Neural cell (in vitro differentiated cells): ENCODE data around the gene PLEKHA7. TPM values are rescaled to one million over a fixed set of nuclear protein-coding genes. Genes with fewer than 3 reads are reported as not detected.
A peak's percentile ranks its signal among the peaks of the same experiment; 100 is the strongest.

Experiments used
- H2AFZ ChIP-seq: fragments of 200-600, 300-800 bp; sonication (generic), shearing (Covaris generic); 2 replicates; pipeline ENCODE4 v1.6.0; 2014; ENCODE audit warnings: low read depth, mild to moderate bottlenecking, antibody characterized with exemption, low read length, moderate library complexity
- H3F3A ChIP-seq: fragments of 200-600 bp; shearing (Covaris generic); 2 replicates; pipeline ENCODE4 v1.6.1; 2016; ENCODE audit warnings: mild to moderate bottlenecking, moderate library complexity, mixed read lengths, antibody characterized with exemption, low read length; ENCODE audit not compliant: insufficient read depth, poor library complexity, severe bottlenecking
- H3K27ac ChIP-seq: fragments of 200-600, 300-800 bp; sonication (generic), shearing (Covaris generic); 2 replicates; pipeline ENCODE4 v1.5.1; 2014; ENCODE audit warnings: mild to moderate bottlenecking, low read length, moderate library complexity
- H3K27me3 ChIP-seq: fragments of 300-800, 200-600 bp; sonication (generic), shearing (Covaris generic); 2 replicates; pipeline ENCODE4 v1.6.0; 2014; ENCODE audit warnings: mild to moderate bottlenecking, low read depth, low read length, moderate library complexity; ENCODE audit not compliant: insufficient read depth
- H3K36me3 ChIP-seq: fragments of 300-800, 200-600 bp; sonication (generic), shearing (Covaris generic); 2 replicates; pipeline ENCODE4 v1.5.1; 2014; ENCODE audit warnings: mild to moderate bottlenecking, antibody characterized with exemption, low read length, moderate library complexity; ENCODE audit not compliant: insufficient read depth
- H3K4me2 ChIP-seq: fragments of 300-800, 200-600 bp; sonication (generic), shearing (Covaris generic); 2 replicates; pipeline ENCODE4 v1.6.0; 2014; ENCODE audit warnings: mild to moderate bottlenecking, low read length
- H3K4me3 ChIP-seq: fragments of 300-800, 200-600 bp; sonication (generic), shearing (Covaris generic); 2 replicates; pipeline ENCODE4 v1.5.1; 2014; ENCODE audit warnings: mild to moderate bottlenecking, low read length, moderate library complexity
- H3K79me2 ChIP-seq: fragments of 200-600 bp; shearing (Covaris generic); replicated peaks from 2 replicates; pipeline ENCODE4 v1.6.0; 2014; ENCODE audit warnings: mild to moderate bottlenecking, low read length, moderate library complexity; ENCODE audit not compliant: insufficient read depth
- H3K9ac ChIP-seq: fragments of 300-800, 200-600 bp; sonication (generic), shearing (Covaris generic); 2 replicates; pipeline ENCODE4 v1.6.1; 2016; ENCODE audit warnings: mild to moderate bottlenecking, low read length, mixed read lengths
- H3K9me2 ChIP-seq: fragments of 200-600 bp; shearing (Covaris generic); 2 replicates; pipeline ENCODE4 v1.6.1; 2016; ENCODE audit warnings: mild to moderate bottlenecking, low read length, mixed read lengths; ENCODE audit not compliant: insufficient read depth
- H3K9me3 ChIP-seq: fragments of 200-600, 300-800 bp; sonication (generic), shearing (Covaris generic); 2 replicates; pipeline ENCODE4 v1.6.1; 2016; ENCODE audit warnings: mild to moderate bottlenecking, mixed run types, low read length, moderate library complexity, mixed read lengths
- H4K20me1 ChIP-seq: fragments of 200-600 bp; shearing (Covaris generic); 2 replicates; pipeline ENCODE4 v1.6.1; 2016; ENCODE audit warnings: mild to moderate bottlenecking, mixed run types; ENCODE audit not compliant: insufficient read depth
- EP300 ChIP-seq: fragments of 450-650 bp; conservative IDR thresholded peaks from 2 replicates; pipeline ENCODE4 v1.6.1; 2014; ENCODE audit warnings: antibody characterized with exemption, mild to moderate bottlenecking, moderate library complexity; ENCODE audit not compliant: poor library complexity, severe bottlenecking
- EZH2 ChIP-seq: fragments of 200-600, 300-800 bp; shearing (Covaris generic), sonication (generic); IDR thresholded peaks from 2 replicates; pipeline ENCODE4 v1.6.1; 2014; ENCODE audit warnings: antibody characterized with exemption, low read length, borderline replicate concordance, mild to moderate bottlenecking; ENCODE audit not compliant: insufficient read depth, poor library complexity, severe bottlenecking
- MXI1 ChIP-seq: fragments of 450-650 bp; conservative IDR thresholded peaks from 2 replicates; pipeline ENCODE4 v1.6.1; 2014; ENCODE audit warnings: antibody characterized with exemption, mild to moderate bottlenecking; ENCODE audit not compliant: poor library complexity, severe bottlenecking
- POLR2AphosphoS5 ChIP-seq: IDR thresholded peaks from 2 replicates; pipeline ENCODE4 v1.6.1; 2012
- RAD21 ChIP-seq: fragments of 450-650 bp; conservative IDR thresholded peaks from 2 replicates; pipeline ENCODE4 v1.6.1; 2014; ENCODE audit warnings: antibody characterized with exemption, mild to moderate bottlenecking, moderate library complexity
- SMC3 ChIP-seq: fragments of 450-650 bp; conservative IDR thresholded peaks from 2 replicates; pipeline ENCODE4 v1.6.1; 2014; ENCODE audit warnings: antibody characterized with exemption, mild to moderate bottlenecking, moderate library complexity; ENCODE audit not compliant: poor library complexity
- TAF1 ChIP-seq: IDR thresholded peaks from 2 replicates; pipeline ENCODE4 v1.6.1; 2012; ENCODE audit warnings: low read depth
- polyA plus RNA-seq: library from polyadenylated mRNA; depleted of rRNA; stranded (reverse); fragments of >200 nt; gene quantifications from 2 replicates; pipeline ENCODE4 v1.2.3, GENCODE V29; 2014
- TF ChIP-seq, protein P1 (sequence below): IDR thresholded peaks from 2 replicates; pipeline ENCODE4 v1.6.1; 2012; ENCODE audit warnings: borderline replicate concordance
- TF ChIP-seq, protein P2 (sequence below): fragments of 450-650 bp; IDR thresholded peaks from 2 replicates; pipeline ENCODE4 v1.5.1; 2014; ENCODE audit warnings: antibody characterized with exemption, mild to moderate bottlenecking, moderate library complexity; ENCODE audit not compliant: poor library complexity, severe bottlenecking

PLEKHA7 gene
- polyA plus RNA-seq, 1 donor from 2014 or later = 45.7 TPM

DNA sequence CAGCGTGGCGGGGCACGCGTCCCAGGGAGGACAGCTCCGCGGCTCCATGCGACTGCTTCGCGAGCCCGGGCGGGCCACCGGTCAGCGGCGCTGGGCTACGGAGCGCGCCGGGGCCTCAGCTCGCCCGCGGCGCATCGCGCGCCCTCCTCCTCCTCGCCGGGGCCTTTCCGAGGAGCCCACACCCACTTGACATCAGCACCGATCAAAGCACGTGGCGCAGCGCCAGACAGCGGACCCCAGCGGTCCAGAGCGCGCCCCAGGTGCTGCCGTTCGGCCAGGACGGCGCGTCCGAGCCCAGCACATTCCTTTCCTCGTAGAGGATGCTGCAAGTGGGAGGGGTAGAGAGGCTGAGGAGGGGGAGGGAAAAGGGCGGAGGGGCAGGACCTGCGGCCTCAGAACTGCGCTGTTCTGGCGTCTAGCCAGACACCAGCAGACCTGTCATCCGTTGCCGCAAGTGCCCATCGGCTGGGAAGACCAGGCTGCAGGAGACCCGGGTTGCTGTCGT, 88.6 kb downstream of the PLEKHA7 start:
- H3K36me3 ChIP-seq = no peaks in the 10 kb centered on the region
- H3K79me2 ChIP-seq = peaks cover 19% of the 10 kb centered on the region
- H3F3A ChIP-seq = no peaks in the 10 kb centered on the region
- no peaks in the 10 kb centered on the region for H4K20me1 ChIP-seq
- H3K9me3 ChIP-seq = no peaks in the 10 kb centered on the region
- H2AFZ ChIP-seq = peak overlapping the region; percentile 42
- H3K27me3 ChIP-seq = peaks cover 19% of the 10 kb centered on the region
- H3K4me2 ChIP-seq = peak overlapping the region; percentile 60
- H3K27ac ChIP-seq = peak overlapping the region; percentile 51
- peak overlapping the region; percentile 77 for H3K4me3 ChIP-seq
- TF ChIP-seq MXI1 = peak; percentile 93
- TF ChIP-seq EP300 = no peak
- TF ChIP-seq SMC3 = peak; percentile 36
- no peak for TF ChIP-seq EZH2
- TF ChIP-seq RAD21 = peak; percentile 19
- TF ChIP-seq, protein P1, sequence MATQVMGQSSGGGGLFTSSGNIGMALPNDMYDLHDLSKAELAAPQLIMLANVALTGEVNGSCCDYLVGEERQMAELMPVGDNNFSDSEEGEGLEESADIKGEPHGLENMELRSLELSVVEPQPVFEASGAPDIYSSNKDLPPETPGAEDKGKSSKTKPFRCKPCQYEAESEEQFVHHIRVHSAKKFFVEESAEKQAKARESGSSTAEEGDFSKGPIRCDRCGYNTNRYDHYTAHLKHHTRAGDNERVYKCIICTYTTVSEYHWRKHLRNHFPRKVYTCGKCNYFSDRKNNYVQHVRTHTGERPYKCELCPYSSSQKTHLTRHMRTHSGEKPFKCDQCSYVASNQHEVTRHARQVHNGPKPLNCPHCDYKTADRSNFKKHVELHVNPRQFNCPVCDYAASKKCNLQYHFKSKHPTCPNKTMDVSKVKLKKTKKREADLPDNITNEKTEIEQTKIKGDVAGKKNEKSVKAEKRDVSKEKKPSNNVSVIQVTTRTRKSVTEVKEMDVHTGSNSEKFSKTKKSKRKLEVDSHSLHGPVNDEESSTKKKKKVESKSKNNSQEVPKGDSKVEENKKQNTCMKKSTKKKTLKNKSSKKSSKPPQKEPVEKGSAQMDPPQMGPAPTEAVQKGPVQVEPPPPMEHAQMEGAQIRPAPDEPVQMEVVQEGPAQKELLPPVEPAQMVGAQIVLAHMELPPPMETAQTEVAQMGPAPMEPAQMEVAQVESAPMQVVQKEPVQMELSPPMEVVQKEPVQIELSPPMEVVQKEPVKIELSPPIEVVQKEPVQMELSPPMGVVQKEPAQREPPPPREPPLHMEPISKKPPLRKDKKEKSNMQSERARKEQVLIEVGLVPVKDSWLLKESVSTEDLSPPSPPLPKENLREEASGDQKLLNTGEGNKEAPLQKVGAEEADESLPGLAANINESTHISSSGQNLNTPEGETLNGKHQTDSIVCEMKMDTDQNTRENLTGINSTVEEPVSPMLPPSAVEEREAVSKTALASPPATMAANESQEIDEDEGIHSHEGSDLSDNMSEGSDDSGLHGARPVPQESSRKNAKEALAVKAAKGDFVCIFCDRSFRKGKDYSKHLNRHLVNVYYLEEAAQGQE = no peak
- peak; percentile 49 for TF ChIP-seq POLR2AphosphoS5
- TF ChIP-seq, protein P2, sequence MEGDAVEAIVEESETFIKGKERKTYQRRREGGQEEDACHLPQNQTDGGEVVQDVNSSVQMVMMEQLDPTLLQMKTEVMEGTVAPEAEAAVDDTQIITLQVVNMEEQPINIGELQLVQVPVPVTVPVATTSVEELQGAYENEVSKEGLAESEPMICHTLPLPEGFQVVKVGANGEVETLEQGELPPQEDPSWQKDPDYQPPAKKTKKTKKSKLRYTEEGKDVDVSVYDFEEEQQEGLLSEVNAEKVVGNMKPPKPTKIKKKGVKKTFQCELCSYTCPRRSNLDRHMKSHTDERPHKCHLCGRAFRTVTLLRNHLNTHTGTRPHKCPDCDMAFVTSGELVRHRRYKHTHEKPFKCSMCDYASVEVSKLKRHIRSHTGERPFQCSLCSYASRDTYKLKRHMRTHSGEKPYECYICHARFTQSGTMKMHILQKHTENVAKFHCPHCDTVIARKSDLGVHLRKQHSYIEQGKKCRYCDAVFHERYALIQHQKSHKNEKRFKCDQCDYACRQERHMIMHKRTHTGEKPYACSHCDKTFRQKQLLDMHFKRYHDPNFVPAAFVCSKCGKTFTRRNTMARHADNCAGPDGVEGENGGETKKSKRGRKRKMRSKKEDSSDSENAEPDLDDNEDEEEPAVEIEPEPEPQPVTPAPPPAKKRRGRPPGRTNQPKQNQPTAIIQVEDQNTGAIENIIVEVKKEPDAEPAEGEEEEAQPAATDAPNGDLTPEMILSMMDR = peak; percentile 27
- no peak for TF ChIP-seq TAF1
- H3K9me2 ChIP-seq = no peaks in the 10 kb centered on the region
- H3K9ac ChIP-seq = peak overlapping the region; percentile 73

DNA sequence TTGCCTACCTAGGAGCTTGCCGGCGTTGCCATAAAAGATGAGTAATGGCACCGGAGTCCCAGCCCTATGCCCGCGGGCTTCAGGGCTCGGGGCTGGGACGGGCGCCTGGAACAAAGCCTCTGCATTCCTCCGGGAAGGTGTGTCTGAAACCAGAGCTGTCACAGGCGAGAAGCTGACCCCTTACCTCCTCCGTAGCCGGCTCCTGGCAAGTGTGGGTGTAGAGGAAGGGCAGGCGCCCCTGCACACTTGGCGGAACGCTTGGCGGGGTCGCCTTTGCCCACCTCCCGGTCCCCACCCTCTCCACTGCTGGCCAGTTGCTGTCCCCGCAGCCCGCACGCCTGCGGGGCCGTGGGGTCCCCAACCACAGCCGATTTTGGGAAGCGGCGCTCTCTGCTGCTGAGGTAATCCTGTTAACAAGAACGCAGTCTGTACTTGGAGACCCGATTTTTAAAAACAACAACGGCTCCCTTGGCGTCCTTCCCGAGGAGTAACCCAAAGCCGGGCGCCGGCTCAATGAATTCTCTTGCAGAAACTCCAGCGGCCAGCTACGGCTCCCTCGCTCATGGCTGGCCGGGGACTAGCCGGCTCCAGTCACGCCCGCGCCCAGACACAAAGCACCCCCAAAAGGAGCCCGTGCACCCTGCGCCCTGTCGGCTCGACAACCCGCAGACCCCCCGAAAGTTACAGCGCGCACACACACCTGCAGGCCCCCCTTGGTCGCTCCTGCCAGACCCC, 89.2 kb downstream of the PLEKHA7 start:
- H3K9ac ChIP-seq = peak overlapping the region; percentile 73
- TF ChIP-seq, protein P1 = no peak
- TF ChIP-seq MXI1 (no peak), SMC3 (no peak), EZH2 (no peak), TAF1 (no peak)
- H4K20me1 ChIP-seq = no peaks in the 10 kb centered on the region
- no peaks in the 10 kb centered on the region for H3K9me2 ChIP-seq
- H3K9me3 ChIP-seq = no peaks in the 10 kb centered on the region
- H3K36me3 ChIP-seq = no peaks in the 10 kb centered on the region
- peaks cover 22% of the 10 kb centered on the region for H3K79me2 ChIP-seq
- peaks cover 19% of the 10 kb centered on the region for H3K27me3 ChIP-seq
- peak overlapping the region; percentile 77 for H3K4me3 ChIP-seq
- peak overlapping the region; percentile 60 for H3K4me2 ChIP-seq
- no peaks in the 10 kb centered on the region for H3F3A ChIP-seq
- peak overlapping the region; percentile 51 for H3K27ac ChIP-seq
- H2AFZ ChIP-seq = peak overlapping the region; percentile 42
